K562 (cell line): ENCODE results near the gene RASL11A. TPM values are rescaled to one million over a fixed set of nuclear protein-coding genes. Genes with fewer than 3 reads are reported as not detected.

Experiments used
- ATAC-seq: fragments of 200-7000 bp; cut with Tn5 transposase; 3 replicates; pipeline ENCODE4 v1.9.1; 2020; ENCODE audit warnings: moderate library complexity
- BruUV-seq: library from RNA; stranded (reverse); fragments of 400-500 nt; replicated peaks from 2 replicates; lab custom pipeline; 2021; lab: Mats Ljungman, UMichigan
- CTCF ChIA-PET: fragments of 300-600 bp; formaldehyde crosslinking; extraction: SDS; loops from one replicate; lab custom pipeline; 2021; ENCODE audit warnings: low intra/inter-chr PET ratio; lab: Yijun Ruan, JAX
- POLR2A ChIA-PET: fragments of 300-600, 350-650 bp; sonication (Branson Sonifier 250); formaldehyde crosslinking; extraction: SDS; loops from one replicate; lab custom pipeline; 2021; ENCODE audit warnings: antibody characterized with exemption, inconsistent platforms; lab: Yijun Ruan, JAX
- DNase-seq, 4 experiments: peaks; one replicate each; pipeline versions ENCODE4 v3.0.0 to v3.0.0-alpha.2; 2011 to 2018; ENCODE audit warnings: low spot score in 3 of 4, mixed read lengths in 3 of 4; ENCODE audit errors: extremely low read depth in 1 of 4
- FAIRE-seq: peaks from 2 replicates; lab custom pipeline; 2011; peaks lifted over from hg19 to GRCh38; lab: Jason Lieb, UNC
- H2AFZ ChIP-seq: 2 replicates; pipeline ENCODE4 v1.6.0; 2011; ENCODE audit warnings: low read depth, low read length, control low read depth, inconsistent platforms
- H3K27ac ChIP-seq: fragments of 200-600 bp; 3 replicates; pipeline ENCODE4 v1.8.0; 2011; ENCODE audit warnings: low read depth, mild to moderate bottlenecking, control low read depth, inconsistent platforms, low read length, moderate library complexity, mixed read lengths; ENCODE audit errors: extremely low read depth
- H3K27me3 ChIP-seq, 2 experiments: fragments of 300-600 bp in 1 of 2; 2 replicates in 1 of 2; 3 replicates in 1 of 2; pipeline versions ENCODE4 v1.6.0 to v1.8.0; 2011; ENCODE audit warnings: inconsistent platforms in 2 of 2, low read length in 2 of 2, mild to moderate bottlenecking in 1 of 2, mixed read lengths in 1 of 2, moderate library complexity in 1 of 2; ENCODE audit not compliant: control insufficient read depth in 2 of 2, insufficient read depth in 2 of 2
- H3K36me3 ChIP-seq: fragments of 300-600 bp; 3 replicates; pipeline ENCODE4 v1.8.0; 2011; ENCODE audit warnings: mild to moderate bottlenecking, low read length, inconsistent platforms; ENCODE audit not compliant: control insufficient read depth, insufficient read depth
- H3K4me1 ChIP-seq, 2 experiments: fragments of 200-600 bp in 1 of 2; replicated peaks in 1 of 2; 2 replicates in 1 of 2; 3 replicates in 1 of 2; pipeline versions ENCODE4 v1.5.1 to v1.8.0; 2011; ENCODE audit warnings: inconsistent platforms in 2 of 2, low read length in 2 of 2, mild to moderate bottlenecking in 1 of 2, mixed read lengths in 1 of 2, moderate library complexity in 1 of 2; ENCODE audit not compliant: control insufficient read depth in 2 of 2, insufficient read depth in 2 of 2
- H3K4me2 ChIP-seq: 2 replicates; pipeline ENCODE4 v1.6.1; 2011; ENCODE audit warnings: low read length, control low read depth, inconsistent platforms, mixed read lengths; ENCODE audit not compliant: insufficient read depth
- H3K4me3 ChIP-seq: fragments of 200-600 bp; sonication (generic), shearing (Covaris generic); 2 replicates; pipeline ENCODE4 v1.5.1; 2016; ENCODE audit warnings: control low read depth, inconsistent platforms
- H3K79me2 ChIP-seq: fragments of 200-600 bp; 3 replicates; pipeline ENCODE4 v1.8.0; 2011; ENCODE audit warnings: low read length, inconsistent platforms; ENCODE audit not compliant: control insufficient read depth, insufficient read depth
- H3K9ac ChIP-seq, 2 experiments: 2 replicates each; pipeline versions ENCODE4 v1.6.0 to v1.6.1; 2011; ENCODE audit warnings: low read depth in 2 of 2, low read length in 2 of 2, control low read depth in 1 of 2, inconsistent platforms in 1 of 2, mild to moderate bottlenecking in 1 of 2, mixed read lengths in 1 of 2; ENCODE audit not compliant: insufficient read depth in 1 of 2
- H3K9me1 ChIP-seq: one replicate; pipeline ENCODE4 v1.6.0; 2011; ENCODE audit warnings: inconsistent platforms, mild to moderate bottlenecking, low read length, moderate library complexity; ENCODE audit not compliant: control insufficient read depth, insufficient read depth
- H3K9me3 ChIP-seq: replicated peaks from 2 replicates; pipeline ENCODE4 v1.5.1; 2011; ENCODE audit warnings: low read depth, low read length, inconsistent platforms; ENCODE audit not compliant: control insufficient read depth, insufficient read depth
- H4K20me1 ChIP-seq: replicated peaks from 2 replicates; pipeline ENCODE4 v1.6.1; 2011; ENCODE audit warnings: low read length, inconsistent platforms, mixed read lengths; ENCODE audit not compliant: control insufficient read depth, insufficient read depth
- ZNF134 ChIP-seq: fragments of 250-450 bp; sonication (Bioruptor Pico); conservative IDR thresholded peaks from 2 replicates; pipeline ENCODE4 v1.4.0; 2020
- WGBS: fragments of 100-300 bp; shearing (Covaris generic); methylation state at CpG from one replicate; pipeline ENCODE4 v1.1.6; 2016; ENCODE audit warnings: low coverage, mixed read lengths; ENCODE audit not compliant: insufficient coverage; ENCODE audit errors: missing lambda C conversion rate; 5-methylcytosine and 5-hydroxymethylcytosine counted together
- in situ Hi-C: fragments of 300-500 bp; cut with MboI; formaldehyde crosslinking; loops from 4 replicates; pipeline ENCODE4 v1.15.0; 2018; ENCODE audit warnings: inconsistent platforms, mixed read lengths
- intact Hi-C: fragments of 100-400 bp; cut with micrococcal nuclease; formaldehyde crosslinking; loops from 2 replicates; pipeline ENCODE4 v1.14.2; 2022
- polyA plus RNA-seq, 8 experiments: library from polyadenylated mRNA; depleted of rRNA in 4 of 8; stranded (reverse) in 5 of 8; unstranded in 3 of 8; fragments of >200 nt; fragmentation: Nextera tagmentation in 2 of 8; fragmentation: Illumina TruSeq in 1 of 8; extraction: Ambion mirVana in 2 of 8; extraction: Trizol in 1 of 8; gene quantifications; 2 replicates each; pipeline versions ENCODE4 v1.2.1 to v1.2.3, GENCODE V29; 2011 to 2014; ENCODE audit warnings: inconsistent platforms in 1 of 8, missing spikeins in 1 of 8
- total RNA-seq, 7 experiments: library from RNA; depleted of rRNA in 6 of 7; stranded (reverse); fragments of >200 nt in 6 of 7; fragmentation: Illumina TruSeq in 2 of 7; extraction: Trizol in 2 of 7; gene quantifications; 2 replicates each; pipeline versions ENCODE4 v1.2.1 to v1.2.3, GENCODE V29; 2011 to 2021; ENCODE audit warnings: low replicate concordance in 1 of 7
- TF ChIP-seq, protein P1 (sequence below): fragments of 450-650 bp; IDR thresholded peaks from 2 replicates; pipeline ENCODE4 v1.6.1; 2018; ENCODE audit not compliant: partially characterized antibody

RASL11A gene
- total and polyA plus RNA-seq, 9 of the 15 experiments (the other 6 are each of a cell fraction or from before 2014, with no cell fraction given), result 0.11 to 2.2 (median 1.5) TPM; not detected in 1

GRCh38 chr13:27280009-27280656, 9.5 kb downstream of the RASL11A start:
- Histone ChIP-seq H3K4me3 (no peak overlapping the region), H3K27me3 (peaks cover 3 to 15% of the 10 kb centered on the region in 2 experiments; a peak in 1 of 5 replicates), H3K27ac (no peak overlapping the region), H3K4me1 (no peaks in the 10 kb centered on the region; a peak in 1 of 5 replicates), H3K36me3 (no peaks in the 10 kb centered on the region), H4K20me1 (no peaks in the 10 kb centered on the region), H3K79me2 (no peaks in the 10 kb centered on the region), H3K9me3 (no peaks in the 10 kb centered on the region), H3K9ac (no peak overlapping the region), H3K9me1 (no peaks in the 10 kb centered on the region), H3K4me2 (no peak overlapping the region), H2AFZ (no peak overlapping the region)
- in situ Hi-C loops, result no loop called here
- no TSS peak for BruUV-seq
- FAIRE-seq (no peak), ATAC-seq (no peak), DNase-seq (no peak)
- no peak for TF ChIP-seq ZNF134 (CRISPR knock-in tag)
- TF ChIP-seq, protein P1, sequence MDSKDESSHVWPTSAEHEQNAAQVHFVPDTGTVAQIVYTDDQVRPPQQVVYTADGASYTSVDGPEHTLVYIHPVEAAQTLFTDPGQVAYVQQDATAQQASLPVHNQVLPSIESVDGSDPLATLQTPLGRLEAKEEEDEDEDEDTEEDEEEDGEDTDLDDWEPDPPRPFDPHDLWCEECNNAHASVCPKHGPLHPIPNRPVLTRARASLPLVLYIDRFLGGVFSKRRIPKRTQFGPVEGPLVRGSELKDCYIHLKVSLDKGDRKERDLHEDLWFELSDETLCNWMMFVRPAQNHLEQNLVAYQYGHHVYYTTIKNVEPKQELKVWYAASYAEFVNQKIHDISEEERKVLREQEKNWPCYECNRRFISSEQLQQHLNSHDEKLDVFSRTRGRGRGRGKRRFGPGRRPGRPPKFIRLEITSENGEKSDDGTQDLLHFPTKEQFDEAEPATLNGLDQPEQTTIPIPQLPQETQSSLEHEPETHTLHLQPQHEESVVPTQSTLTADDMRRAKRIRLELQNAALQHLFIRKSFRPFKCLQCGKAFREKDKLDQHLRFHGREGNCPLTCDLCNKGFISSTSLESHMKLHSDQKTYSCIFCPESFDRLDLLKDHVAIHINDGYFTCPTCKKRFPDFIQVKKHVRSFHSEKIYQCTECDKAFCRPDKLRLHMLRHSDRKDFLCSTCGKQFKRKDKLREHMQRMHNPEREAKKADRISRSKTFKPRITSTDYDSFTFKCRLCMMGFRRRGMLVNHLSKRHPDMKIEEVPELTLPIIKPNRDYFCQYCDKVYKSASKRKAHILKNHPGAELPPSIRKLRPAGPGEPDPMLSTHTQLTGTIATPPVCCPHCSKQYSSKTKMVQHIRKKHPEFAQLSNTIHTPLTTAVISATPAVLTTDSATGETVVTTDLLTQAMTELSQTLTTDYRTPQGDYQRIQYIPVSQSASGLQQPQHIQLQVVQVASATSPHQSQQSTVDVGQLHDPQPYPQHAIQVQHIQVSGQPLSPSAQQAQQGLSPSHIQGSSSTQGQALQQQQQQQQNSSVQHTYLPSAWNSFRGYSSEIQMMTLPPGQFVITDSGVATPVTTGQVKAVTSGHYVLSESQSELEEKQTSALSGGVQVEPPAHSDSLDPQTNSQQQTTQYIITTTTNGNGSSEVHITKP, result peak; percentile 62
- ChIA-PET POLR2A (interaction anchor here (0.9 to 1.1 kb wide), 2 partner anchors 10 to 23 kb away, joined by 4 to 6 read pairs; partner anchors contain the start of gene RASL11A), CTCF (no interaction called here)
- intact Hi-C loops, result no loop called here
- WGBS, result 3% methylated on average over 4 of the region's 5 CpGs
